HepG2 (cell line): Measurements from ENCODE around the gene RASL10A. TPM values are rescaled to one million over a fixed set of nuclear protein-coding genes. Genes with fewer than 3 reads are reported as not detected.

Experiments used
- ARNT2 ChIP-seq: sonication (generic); formaldehyde crosslinking; IDR thresholded peaks from 2 replicates; pipeline ENCODE4 v1.8.0; 2022; ENCODE audit warnings: mild to moderate bottlenecking, low read depth, missing genetic modification reagents, moderate library complexity
- CENPT ChIP-seq: sonication (generic); formaldehyde crosslinking; IDR thresholded peaks from 2 replicates; pipeline ENCODE4 v1.8.0; 2022; ENCODE audit warnings: low read depth, mild to moderate bottlenecking, moderate library complexity, missing genetic modification reagents
- EP300 ChIP-seq, 3 experiments: sonication (generic) in 1 of 3; formaldehyde crosslinking in 1 of 3; IDR thresholded peaks; 2 replicates each; pipeline versions ENCODE4 v1.5.1 to v1.6.1; 2011 to 2020; ENCODE audit warnings: low read depth in 2 of 3, low read length in 2 of 3, borderline replicate concordance in 1 of 3, improper control_type of control experiment in 1 of 3, mild to moderate bottlenecking in 1 of 3, missing genetic modification reagents in 1 of 3, moderate library complexity in 1 of 3
- FIP1L1 ChIP-seq: fragments of 200-400 bp; formaldehyde crosslinking; IDR thresholded peaks from 2 replicates; pipeline ENCODE4 v1.6.1; 2018; ENCODE audit warnings: low read depth, mild to moderate bottlenecking, low read length, moderate library complexity, borderline replicate concordance; ENCODE audit not compliant: insufficient read depth
- FOXP1 ChIP-seq, 2 experiments: fragments of 450-650 bp in 1 of 2; IDR thresholded peaks; 2 replicates each; pipeline ENCODE4 v1.6.1; 2017 to 2018; ENCODE audit warnings: antibody characterized with exemption in 1 of 2
- HNRNPL ChIP-seq: fragments of 200-400 bp; formaldehyde crosslinking; IDR thresholded peaks from 2 replicates; pipeline ENCODE4 v1.6.1; 2017; ENCODE audit warnings: mild to moderate bottlenecking, low read depth, low read length
- MEIS1 ChIP-seq: sonication (generic); formaldehyde crosslinking; IDR thresholded peaks from 2 replicates; pipeline ENCODE4 v1.9.0; 2021; ENCODE audit warnings: mild to moderate bottlenecking, missing genetic modification reagents, moderate library complexity, borderline replicate concordance
- MIER3 ChIP-seq: IDR thresholded peaks from 2 replicates; pipeline ENCODE4 v1.6.1; 2016; ENCODE audit warnings: missing compliant biosample characterization, borderline replicate concordance
- MYNN ChIP-seq: sonication (generic); formaldehyde crosslinking; IDR thresholded peaks from 2 replicates; pipeline ENCODE4 v1.4.0; 2020; ENCODE audit warnings: mild to moderate bottlenecking, low read depth, missing genetic modification reagents
- PREB ChIP-seq: sonication (generic); formaldehyde crosslinking; IDR thresholded peaks from 2 replicates; pipeline ENCODE4 v1.4.0; 2020; ENCODE audit warnings: missing genetic modification reagents
- SMYD3 ChIP-seq: sonication (generic); formaldehyde crosslinking; IDR thresholded peaks from 2 replicates; pipeline ENCODE4 v1.8.1; 2023; ENCODE audit warnings: mild to moderate bottlenecking, missing genetic modification reagents
- SUZ12 ChIP-seq: fragments of 150-350 bp; IDR thresholded peaks from 2 replicates; pipeline ENCODE4 v1.6.1; 2014; ENCODE audit warnings: low read depth, low read length
- TRIM22 ChIP-seq: fragments of 450-650 bp; IDR thresholded peaks from 2 replicates; pipeline ENCODE4 v1.6.1; 2017
- ZBED4 ChIP-seq: sonication (generic); formaldehyde crosslinking; IDR thresholded peaks from 2 replicates; pipeline ENCODE4 v1.4.0; 2020; ENCODE audit warnings: missing genetic modification reagents, borderline replicate concordance
- ZBTB42 ChIP-seq: sonication (generic); formaldehyde crosslinking; IDR thresholded peaks from 2 replicates; pipeline ENCODE4 v1.5.0; 2020; ENCODE audit warnings: mild to moderate bottlenecking, missing genetic modification reagents
- ZEB1 ChIP-seq: IDR thresholded peaks from 2 replicates; pipeline ENCODE4 v1.6.1; 2012; ENCODE audit warnings: mild to moderate bottlenecking, low read depth, inconsistent platforms; ENCODE audit not compliant: insufficient replicate concordance
- ZFP37 ChIP-seq: sonication (generic); formaldehyde crosslinking; IDR thresholded peaks from 2 replicates; pipeline ENCODE4 v1.4.0; 2020; ENCODE audit warnings: missing genetic modification reagents, borderline replicate concordance
- ZFP90 ChIP-seq: sonication (generic); formaldehyde crosslinking; IDR thresholded peaks from 2 replicates; pipeline ENCODE4 v1.8.0; 2022; ENCODE audit warnings: missing genetic modification reagents, mild to moderate bottlenecking, inconsistent platforms, borderline replicate concordance
- ZNF263 ChIP-seq: sonication (generic); formaldehyde crosslinking; IDR thresholded peaks from 2 replicates; pipeline ENCODE4 v1.4.0; 2020; ENCODE audit warnings: missing genetic modification reagents
- ZNF326 ChIP-seq: sonication (generic); formaldehyde crosslinking; IDR thresholded peaks from 2 replicates; pipeline ENCODE4 v1.4.0; 2020; ENCODE audit warnings: missing genetic modification reagents, borderline replicate concordance
- ZNF343 ChIP-seq: sonication (generic); formaldehyde crosslinking; IDR thresholded peaks from 2 replicates; pipeline ENCODE4 v1.4.0; 2020; ENCODE audit warnings: mild to moderate bottlenecking, missing genetic modification reagents
- ZNF558 ChIP-seq: sonication (generic); formaldehyde crosslinking; IDR thresholded peaks from 2 replicates; pipeline ENCODE4 v1.9.0; 2022; ENCODE audit warnings: mild to moderate bottlenecking, missing genetic modification reagents, borderline replicate concordance
- polyA plus RNA-seq, 8 experiments: library from polyadenylated mRNA; depleted of rRNA in 3 of 8; stranded (reverse) in 7 of 8; unstranded in 1 of 8; fragments of >200 nt; fragmentation: Illumina TruSeq in 4 of 8; extraction: Trizol in 4 of 8; gene quantifications; 2 replicates each; pipeline versions ENCODE4 v1.2.1 to v1.2.3, GENCODE V29; 2011 to 2016; ENCODE audit warnings: low read depth in 4 of 8, missing spikeins in 1 of 8, mixed read lengths in 1 of 8; ENCODE audit not compliant: insufficient read depth in 1 of 8
- total RNA-seq, 5 experiments: library from RNA; depleted of rRNA; stranded (reverse); fragments of >200 nt; fragmentation: Illumina TruSeq; extraction: Trizol; gene quantifications; 2 replicates each; pipeline ENCODE4 v1.2.3, GENCODE V29; 2016; ENCODE audit warnings: low read depth in 1 of 5

Gene RASL10A
- total and polyA plus RNA-seq, 2 of the 13 experiments (the other 11 are each of a cell fraction or from before 2014, with no cell fraction given), result 0.05 to 0.22 TPM

DNA sequence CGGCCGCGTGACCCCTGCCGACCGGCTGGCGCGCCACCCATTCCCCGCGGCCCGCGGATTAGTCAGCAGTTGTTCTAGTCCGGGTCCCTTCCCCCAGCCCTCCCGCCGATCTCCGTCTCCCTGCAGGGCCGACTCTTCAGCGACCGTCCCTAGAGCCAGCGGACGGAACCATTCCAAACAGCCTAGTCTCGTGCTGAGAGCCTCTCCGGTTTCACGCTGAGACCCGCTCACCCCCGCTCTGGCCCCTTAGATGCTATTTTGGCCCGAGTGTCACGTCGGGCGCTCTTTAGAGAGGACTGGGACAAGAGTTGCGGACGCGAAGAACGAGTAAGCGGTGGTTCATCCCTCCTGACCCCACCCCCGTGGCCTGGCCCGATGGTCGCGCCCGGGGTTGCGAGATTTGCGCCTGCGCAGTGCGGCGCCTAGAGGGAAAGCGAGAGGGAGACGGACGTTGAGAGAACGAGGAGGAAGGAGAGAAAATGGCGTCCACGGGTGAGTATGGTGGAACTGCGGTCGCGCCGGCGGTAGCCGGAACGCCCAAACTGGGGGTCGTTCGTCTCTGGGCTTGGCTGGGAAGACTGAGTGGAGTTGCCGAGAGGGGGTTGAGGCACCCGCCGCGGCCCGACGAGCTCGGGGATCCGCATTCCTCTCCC is 47.5 kb downstream of the RASL10A start, which contains the start of the genes EWSR1 and RHBDD3 (continued):
- TF ChIP-seq ARNT2 (CRISPR knock-in tag) (peak; percentile 20; the same call in 1 of the 2 replicates), ZFP37 (CRISPR knock-in tag) (no peak), ZNF326 (CRISPR knock-in tag) (no peak), CENPT (CRISPR knock-in tag) (peak; percentile 39; the same call in 1 of the 2 replicates), MIER3 (CRISPR knock-in tag) (no peak; the same call in 1 of the 2 replicates), EP300 (IDR thresholded peaks at IDR 0.05; ENCODE audit: low read depth in 2 of 2, low read length in 2 of 2) (no peak; a peak in 1 of 4 replicates), EP300 (CRISPR knock-in tag; IDR thresholded peaks at IDR 0.05; ENCODE audit: borderline replicate concordance) (no peak), ZFP90 (peak; percentile 49), ZNF558 (0 out of 2 replicates have a peak, but pooled peaks have one; percentile 52), MYNN (CRISPR knock-in tag) (no peak), MEIS1 (0 out of 2 replicates have a peak, but pooled peaks have one; percentile 28), HNRNPL (0 out of 2 replicates have a peak, but pooled peaks have one; percentile 14), ZNF263 (peak; percentile 1; the same call in 1 of the 2 replicates), TRIM22 (no peak), SMYD3 (CRISPR knock-in tag) (peak; percentile 77; the same call in 1 of the 2 replicates), ZNF343 (no peak), ZBTB42 (CRISPR knock-in tag) (peak; percentile 38; the same call in 1 of the 2 replicates), ZBED4 (peak; percentile 45; the same call in 1 of the 2 replicates), ZEB1 (peak; percentile 33), PREB (CRISPR knock-in tag) (no peak), FOXP1 (IDR thresholded peaks at IDR 0.05) (no peak), FOXP1 (CRISPR knock-in tag; IDR thresholded peaks at IDR 0.05) (no peak), FIP1L1 (no peak), SUZ12 (no peak)
